NCI-H1930 (cell line): ENCODE measurements around the gene C16orf96.
"Not testable (repeated sequence)": the region's sequence is repeated elsewhere in the genome, so short reads cannot be mapped to it uniquely, and the experiment has no call there.

ENCODE experiments used
- DNase-seq, 2 experiments: peaks; one replicate each; lab custom pipeline; 2025; lab: John Stamatoyannopoulos, UW

C16orf96 gene

GRCh38 chr16:4566144-4566543 is 10.0 kb downstream of the C16orf96 start:
- no peak for DNase-seq

- DNase-seq = no peak
Observed at GRCh38 chr16:4570086-4570485, 13.9 kb downstream of the C16orf96 start.

DNA sequence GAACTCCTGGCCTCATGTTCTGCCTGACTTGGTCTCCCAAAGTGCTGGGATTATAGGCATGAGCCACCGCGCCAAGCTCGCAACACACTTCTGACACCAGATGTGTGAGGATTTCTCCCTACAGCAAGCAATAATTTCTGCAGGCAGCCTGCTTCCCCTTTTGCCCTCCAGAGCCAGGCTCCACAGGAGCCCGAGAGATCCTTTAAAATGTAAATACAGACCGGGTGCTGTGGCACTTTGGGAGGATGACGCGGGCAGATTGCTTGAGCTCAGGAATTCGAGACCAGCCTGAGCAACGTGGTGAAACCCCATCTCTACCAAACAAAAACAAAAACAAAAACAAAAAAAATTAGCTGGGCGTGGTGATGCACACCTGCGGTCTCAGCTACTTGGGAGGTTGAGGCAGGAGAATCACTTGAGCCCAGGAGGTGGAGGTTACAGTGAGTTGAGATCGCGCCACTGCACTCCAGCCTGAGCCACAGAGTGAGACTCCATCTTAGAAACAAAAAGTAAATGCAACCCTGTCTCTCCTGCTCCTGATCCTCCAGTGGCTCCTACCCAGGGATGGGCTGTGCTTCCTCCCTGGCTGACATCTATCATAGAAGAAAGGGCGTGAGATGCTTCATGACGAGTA is 14.7 kb downstream of the C16orf96 start:
- no peak for DNase-seq

DNA sequence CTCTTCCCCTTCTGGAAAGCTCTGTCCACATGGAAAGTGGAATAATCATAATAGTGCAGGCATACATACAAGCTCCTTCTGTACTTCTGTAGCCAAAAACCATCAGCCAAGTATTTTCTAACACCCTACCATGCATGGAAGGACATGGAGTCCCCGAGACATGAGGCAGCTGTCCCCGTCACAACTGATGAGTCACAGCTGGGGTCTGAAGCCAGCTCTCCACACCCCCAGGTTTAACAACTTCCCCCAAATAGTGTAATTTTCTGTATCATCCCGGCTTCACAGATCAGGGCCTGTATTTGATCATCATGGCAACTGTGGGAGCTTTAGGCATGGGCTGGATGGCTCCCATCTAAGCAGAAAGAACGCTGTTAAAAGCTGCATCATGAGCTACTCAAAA is 16.6 kb downstream of the C16orf96 start:
- no peak for DNase-seq

DNA sequence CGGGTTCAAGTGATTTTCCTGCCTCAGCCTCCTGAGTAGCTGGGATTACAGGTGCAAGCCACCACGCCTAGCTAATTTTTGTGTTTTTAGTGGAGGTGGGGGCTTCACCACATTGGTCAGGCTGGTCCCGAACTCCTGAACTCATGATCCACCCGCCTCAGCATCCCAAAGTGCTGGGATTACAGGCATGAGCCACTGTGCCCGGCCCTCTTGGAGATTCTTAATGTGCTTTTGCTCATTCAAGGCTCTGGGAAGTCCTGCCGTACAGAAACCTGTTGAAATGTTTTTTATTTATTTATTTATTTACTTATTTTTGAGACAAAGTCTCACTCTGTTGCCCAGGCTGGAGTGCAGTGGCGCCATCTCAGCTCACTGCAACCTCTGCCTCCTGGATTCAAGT is 17.8 kb downstream of the C16orf96 start:
- DNase-seq = not testable (repeated sequence)

- DNase-seq = no peak
Observed at GRCh38 chr16:4574919-4575705, 19.0 kb downstream of the C16orf96 start.

GRCh38 chr16:4576008-4576407 is 19.9 kb downstream of the C16orf96 start:
- no peak for DNase-seq

DNA sequence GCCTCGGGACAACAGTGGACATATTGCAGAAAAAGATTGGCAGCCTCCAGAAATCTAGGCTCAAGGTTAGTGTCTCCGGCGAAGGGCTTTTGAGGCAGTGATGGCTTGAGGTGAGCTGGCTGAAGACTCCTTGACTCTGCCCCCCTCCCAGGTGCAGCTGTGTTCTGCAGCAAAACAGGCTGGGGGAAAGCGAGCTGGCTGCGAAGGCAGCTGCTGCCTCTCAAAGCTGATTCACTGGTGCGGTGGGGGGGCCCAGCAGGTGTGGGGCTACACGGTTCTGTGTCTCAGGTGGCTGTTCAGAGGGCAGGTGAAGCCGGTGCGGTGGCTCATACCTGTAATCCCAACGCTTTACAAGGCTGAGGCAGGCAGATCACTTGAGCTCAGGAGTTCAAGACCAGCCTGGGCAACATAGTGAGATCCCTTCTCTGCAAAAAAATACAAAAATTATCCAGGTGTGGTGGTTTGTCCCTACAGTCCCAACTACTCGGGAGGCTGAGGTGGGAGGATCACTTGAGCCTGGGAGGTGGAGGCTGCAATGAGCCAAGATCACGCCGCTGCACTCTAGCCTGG is 22.9 kb downstream of the C16orf96 start:
- DNase-seq = no peak

DNA sequence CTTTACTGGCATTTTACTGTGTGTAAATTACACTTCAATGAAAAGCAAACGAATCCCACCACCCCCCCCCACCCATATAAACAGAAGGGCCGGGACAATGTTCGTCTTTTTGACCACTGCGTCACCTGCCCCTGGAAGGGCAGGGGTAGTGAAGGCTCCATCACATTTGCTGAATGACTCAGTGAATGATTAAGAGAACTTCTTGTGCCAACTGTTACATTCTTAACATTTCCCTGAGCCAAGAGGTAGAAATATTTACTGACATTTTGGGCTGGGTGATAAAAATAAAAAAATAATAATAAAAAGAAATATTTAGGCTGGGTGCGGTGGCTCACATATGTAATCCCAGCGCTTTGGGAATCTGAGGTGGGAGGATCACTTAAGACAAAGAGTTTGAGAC is 24.1 kb downstream of the C16orf96 start:
- no peak for DNase-seq

DNA sequence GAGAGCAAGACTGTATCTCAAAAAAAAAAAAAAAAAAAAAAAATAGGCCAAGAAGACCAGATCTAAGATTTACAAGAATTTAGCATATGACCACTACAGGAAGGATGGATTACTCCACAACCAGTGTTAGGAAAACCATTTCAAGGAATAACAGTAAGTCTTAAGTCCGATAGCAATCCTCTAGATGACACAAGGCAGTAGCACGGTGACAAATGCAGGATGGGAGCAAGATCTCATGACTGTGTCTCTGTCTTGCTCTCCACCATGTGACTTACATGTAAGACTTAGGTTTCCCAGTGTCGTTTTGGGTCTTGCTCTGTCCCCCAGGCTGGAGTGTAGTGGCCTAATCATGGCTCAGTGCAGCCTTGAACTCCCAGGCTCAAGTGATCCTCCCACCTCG is 27.8 kb downstream of the C16orf96 start:
- no peak for DNase-seq

GRCh38 chr16:4586291-4586690 is 30.2 kb downstream of the C16orf96 start:
- no peak for DNase-seq

DNA sequence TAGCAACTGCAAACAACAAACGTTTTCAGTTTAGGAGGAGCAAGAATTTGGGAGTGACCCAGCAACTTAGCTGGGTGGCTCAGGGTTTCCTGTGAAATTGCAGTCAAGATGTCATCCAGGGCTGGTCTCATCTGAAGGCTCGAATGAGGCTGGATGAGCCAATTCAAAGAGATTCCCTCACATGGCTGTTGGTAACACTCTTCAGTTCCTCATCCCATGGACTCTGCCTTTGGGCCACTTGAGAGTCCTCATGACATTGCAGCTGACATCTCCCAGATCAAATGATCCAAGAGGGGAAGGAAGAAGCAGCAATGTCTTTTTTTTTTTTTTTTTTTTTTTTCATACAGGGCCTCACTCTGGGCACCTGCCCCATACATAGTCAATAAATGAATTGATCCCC is 32.2 kb downstream of the C16orf96 start:
- DNase-seq = no peak

DNA sequence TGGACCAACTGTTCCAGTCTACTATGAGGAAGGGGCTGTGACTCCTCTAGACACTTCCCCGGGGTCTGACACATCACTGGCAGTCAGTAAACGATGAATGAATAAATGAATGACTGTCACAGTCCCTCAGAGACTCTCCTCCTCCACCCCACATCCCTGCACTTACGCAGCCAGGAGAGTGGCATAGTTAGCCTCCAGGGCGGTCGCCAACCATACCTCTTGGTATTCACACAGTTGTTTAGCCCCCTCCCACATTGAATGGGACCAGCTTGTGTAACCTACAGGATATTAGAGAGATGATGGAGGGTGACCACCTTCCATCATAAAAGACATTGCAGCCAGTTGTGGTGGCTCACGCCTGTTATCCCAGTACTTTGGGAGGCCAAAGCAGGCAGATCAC is 32.8 kb downstream of the C16orf96 start:
- DNase-seq = no peak

DNA sequence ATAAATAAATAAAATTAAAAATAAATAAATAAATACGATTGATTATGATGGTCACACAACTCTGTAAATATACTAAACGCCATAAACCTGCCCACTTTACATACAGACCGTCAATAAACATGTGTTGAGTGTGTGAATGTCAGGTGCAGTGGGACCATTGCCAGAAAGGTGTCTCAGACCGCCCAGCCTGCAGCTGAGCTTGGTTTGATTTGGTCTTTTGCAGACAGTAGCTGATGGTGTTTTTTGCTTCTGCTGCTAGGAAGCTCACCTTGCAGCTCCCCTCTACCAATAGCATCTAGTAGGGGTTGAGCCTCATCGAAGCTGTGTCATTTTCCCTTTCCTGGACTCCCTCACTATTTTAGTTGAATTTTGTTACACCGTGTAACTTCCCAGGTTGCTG is 35.1 kb downstream of the C16orf96 start:
- no peak for DNase-seq

- no peak for DNase-seq
Observed at GRCh38 chr16:4591706-4592470, 35.7 kb downstream of the C16orf96 start.

GRCh38 chr16:4593086-4593485 is 36.9 kb downstream of the C16orf96 start:
- no peak for DNase-seq

DNA sequence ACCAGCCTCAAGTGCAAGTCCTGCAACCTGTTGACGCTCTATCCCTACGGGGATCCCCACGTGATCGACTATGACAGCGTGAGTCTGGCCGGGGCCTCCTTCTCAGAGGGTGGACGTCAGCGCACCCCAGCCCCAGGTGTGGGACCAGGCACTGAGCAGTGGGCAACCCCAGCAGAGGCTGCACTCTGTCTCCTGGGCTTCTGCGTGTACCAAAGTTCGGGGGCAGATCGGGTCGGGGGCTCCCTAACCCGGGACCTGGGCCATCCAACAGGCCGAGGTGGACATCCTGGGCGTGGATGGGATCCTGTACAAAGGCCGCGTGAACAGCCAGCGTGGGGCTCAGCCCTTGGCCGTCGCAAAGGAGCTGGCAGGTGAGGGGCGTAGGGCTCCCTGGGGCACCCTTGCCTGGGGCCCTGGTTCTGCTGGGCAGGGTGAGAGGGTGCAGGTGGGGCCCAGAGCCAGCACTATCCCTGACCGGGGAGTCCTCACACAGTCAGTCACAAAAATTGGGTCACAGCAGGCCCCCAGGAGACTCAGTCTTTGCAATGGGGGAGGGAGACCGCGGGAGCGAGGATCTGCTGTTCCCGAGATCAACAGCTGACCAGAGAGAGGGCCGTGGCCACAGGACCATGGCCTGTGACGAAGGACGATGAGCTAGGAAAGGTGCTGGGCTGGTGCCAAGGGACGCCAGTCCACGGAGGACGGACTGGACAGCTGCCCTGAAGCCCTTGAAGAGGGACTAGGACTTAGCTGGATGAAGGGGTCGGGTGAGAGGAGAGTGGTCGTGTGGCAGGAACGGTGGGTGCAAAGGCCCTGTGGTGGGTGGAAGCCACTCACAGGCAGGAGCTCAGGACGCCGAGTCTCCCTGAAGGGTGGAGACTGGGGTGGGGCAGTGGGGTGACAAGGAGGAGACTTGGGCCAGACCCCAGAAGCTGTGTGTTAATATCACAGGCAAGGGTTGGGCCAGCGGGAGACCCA is 38.6 kb downstream of the C16orf96 start:
- no peak for DNase-seq

DNA sequence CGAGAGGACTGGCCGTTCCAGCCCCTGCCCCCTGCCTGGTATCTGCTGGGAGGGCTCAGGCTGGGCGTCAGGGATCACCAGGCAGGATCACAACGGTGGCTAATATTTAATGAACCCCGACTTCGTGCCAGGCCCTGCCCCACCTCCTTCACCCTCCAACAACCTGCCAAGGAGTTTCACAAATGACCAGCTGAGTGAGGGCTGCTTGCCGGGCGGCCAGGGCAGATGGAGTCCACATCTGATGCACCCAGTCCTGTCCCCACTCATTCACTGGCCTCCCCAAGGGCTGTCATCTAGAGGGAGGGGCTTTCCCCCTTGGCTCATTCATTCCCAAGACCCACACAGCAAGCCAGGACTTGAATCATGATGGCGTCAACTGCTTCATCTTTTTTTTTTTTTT is 41.0 kb downstream of the C16orf96 start:
- DNase-seq = no peak

- no peak for DNase-seq
Observed at GRCh38 chr16:4599037-4599436, 42.9 kb downstream of the C16orf96 start.

DNA sequence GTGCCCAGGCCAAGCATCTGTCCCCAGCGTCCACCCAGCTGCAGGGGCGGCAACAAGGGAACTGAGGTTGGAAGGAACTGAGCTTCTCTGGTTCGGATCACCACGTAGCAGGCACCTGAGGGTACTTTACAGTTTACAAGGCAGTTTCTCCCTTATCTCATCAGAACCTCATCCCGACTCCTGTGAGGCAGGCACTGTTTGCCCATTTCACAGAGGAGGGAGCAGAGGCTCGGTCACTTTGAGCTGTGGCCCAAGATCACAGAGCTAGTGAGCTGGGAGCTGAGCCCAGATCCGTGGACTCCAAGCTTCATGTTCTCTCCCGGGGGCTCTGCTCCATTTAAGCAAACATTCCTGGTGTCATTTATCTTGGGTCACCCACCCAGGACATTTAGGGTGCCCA is 43.4 kb downstream of the C16orf96 start:
- DNase-seq = no peak

DNA sequence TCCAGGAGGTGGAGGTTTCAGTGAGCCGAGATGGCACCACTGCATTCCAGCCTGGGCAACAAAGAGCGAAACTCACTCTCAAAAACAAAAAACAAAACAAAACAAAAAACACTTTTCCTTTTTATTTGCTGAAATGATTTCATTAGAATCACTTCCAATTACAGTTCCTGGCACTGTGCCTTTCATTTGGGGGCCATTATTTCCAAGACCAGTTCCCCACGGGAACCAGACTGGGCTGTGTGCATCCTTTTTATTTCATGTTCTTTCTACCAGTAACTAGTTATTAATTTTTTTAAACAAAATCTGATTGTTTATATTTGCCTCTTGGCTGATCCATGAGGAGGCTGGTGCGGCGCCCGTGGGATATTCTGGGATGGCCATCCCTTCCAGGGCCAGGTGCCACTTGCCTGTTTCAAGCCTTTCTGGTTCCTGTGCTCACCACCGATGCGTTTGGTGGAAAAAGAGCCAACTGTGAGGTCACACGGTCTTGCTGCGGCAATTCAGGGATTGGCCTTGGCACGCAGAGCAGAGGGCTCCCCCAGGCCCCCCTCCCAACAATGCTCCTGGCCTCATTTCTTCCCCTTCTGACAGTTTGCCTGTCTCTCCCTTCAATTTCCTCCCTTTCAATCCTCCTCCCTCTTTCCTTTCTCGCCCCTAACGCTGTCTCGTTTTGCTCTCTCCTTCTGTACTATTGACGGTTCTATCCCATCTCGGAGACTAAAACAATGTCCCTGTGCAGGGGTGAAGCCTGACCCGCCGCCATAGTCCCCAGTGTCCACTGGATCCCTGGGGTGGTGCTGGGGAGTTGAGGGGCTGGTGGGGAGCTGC is 45.1 kb downstream of the C16orf96 start:
- DNase-seq = no peak
